Gastroesophageal sphincter (tissue), 3 donors: ENCODE measurements around the gene TRIO.

Experiments
- POLR2A ChIP-seq, 2 donors: fragments of 450-650 bp; IDR thresholded peaks; one replicate each; pipeline ENCODE4 v1.6.1; 2017; ENCODE audit warnings: antibody characterized with exemption in 2 of 2, mild to moderate bottlenecking in 2 of 2, moderate library complexity in 1 of 2
- POLR2AphosphoS5 ChIP-seq: sonication (generic); formaldehyde crosslinking; IDR thresholded peaks from one replicate; pipeline ENCODE4 v1.6.1; 2017; ENCODE audit warnings: antibody characterized with exemption
- TF ChIP-seq, protein P1 (sequence below), 4 experiments: fragments of 200-600 bp in 2 of 4; fragments of 450-650 bp in 2 of 4; sonication (generic) in 1 of 4; IDR thresholded peaks; one replicate each; pipeline ENCODE4 v1.5.1; 2017 to 2019; ENCODE audit warnings: antibody characterized with exemption in 4 of 4, mild to moderate bottlenecking in 2 of 4, moderate library complexity in 2 of 4

DNA sequence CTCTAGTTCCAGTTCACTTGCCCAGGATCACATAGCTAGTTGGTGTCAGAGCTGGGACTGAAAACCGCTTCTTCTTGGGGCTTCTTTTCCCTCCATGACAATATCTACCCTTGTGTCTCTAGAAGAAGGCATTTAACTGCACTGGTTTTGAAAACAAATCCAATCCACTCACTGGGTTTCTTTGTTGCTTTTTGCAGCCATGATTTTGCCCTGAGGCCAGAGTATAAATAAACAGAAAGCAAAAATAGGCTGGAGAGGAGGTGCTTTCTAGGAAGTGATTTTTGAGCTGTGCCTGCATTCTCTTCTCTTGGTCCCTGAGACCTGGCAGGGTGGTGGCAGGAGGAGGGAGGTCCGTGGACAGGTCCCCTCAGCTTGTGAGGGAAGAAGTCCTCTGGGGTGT is 6.9 kb upstream of the TRIO start:
- TF ChIP-seq, protein P1, sequence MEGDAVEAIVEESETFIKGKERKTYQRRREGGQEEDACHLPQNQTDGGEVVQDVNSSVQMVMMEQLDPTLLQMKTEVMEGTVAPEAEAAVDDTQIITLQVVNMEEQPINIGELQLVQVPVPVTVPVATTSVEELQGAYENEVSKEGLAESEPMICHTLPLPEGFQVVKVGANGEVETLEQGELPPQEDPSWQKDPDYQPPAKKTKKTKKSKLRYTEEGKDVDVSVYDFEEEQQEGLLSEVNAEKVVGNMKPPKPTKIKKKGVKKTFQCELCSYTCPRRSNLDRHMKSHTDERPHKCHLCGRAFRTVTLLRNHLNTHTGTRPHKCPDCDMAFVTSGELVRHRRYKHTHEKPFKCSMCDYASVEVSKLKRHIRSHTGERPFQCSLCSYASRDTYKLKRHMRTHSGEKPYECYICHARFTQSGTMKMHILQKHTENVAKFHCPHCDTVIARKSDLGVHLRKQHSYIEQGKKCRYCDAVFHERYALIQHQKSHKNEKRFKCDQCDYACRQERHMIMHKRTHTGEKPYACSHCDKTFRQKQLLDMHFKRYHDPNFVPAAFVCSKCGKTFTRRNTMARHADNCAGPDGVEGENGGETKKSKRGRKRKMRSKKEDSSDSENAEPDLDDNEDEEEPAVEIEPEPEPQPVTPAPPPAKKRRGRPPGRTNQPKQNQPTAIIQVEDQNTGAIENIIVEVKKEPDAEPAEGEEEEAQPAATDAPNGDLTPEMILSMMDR (IDR thresholded peaks at IDR 0.05): no peak
- no peak for TF ChIP-seq POLR2AphosphoS5
- no peak for TF ChIP-seq POLR2A (IDR thresholded peaks at IDR 0.05)
